ENCODE data around the gene CAPN6.

GRCh38 chrX:111200327-111200726 lies 70.0 kb downstream of the CAPN6 start:
- TF ChIP-seq, protein P1, sequence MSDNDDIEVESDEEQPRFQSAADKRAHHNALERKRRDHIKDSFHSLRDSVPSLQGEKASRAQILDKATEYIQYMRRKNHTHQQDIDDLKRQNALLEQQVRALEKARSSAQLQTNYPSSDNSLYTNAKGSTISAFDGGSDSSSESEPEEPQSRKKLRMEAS (IDR thresholded peaks at IDR 0.05): no peak
- TF ChIP-seq, protein P2, sequence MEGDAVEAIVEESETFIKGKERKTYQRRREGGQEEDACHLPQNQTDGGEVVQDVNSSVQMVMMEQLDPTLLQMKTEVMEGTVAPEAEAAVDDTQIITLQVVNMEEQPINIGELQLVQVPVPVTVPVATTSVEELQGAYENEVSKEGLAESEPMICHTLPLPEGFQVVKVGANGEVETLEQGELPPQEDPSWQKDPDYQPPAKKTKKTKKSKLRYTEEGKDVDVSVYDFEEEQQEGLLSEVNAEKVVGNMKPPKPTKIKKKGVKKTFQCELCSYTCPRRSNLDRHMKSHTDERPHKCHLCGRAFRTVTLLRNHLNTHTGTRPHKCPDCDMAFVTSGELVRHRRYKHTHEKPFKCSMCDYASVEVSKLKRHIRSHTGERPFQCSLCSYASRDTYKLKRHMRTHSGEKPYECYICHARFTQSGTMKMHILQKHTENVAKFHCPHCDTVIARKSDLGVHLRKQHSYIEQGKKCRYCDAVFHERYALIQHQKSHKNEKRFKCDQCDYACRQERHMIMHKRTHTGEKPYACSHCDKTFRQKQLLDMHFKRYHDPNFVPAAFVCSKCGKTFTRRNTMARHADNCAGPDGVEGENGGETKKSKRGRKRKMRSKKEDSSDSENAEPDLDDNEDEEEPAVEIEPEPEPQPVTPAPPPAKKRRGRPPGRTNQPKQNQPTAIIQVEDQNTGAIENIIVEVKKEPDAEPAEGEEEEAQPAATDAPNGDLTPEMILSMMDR (IDR thresholded peaks at IDR 0.05 in 2 of 3, conservative IDR thresholded peaks at IDR 0.05 in 1 of 3; ENCODE audit: borderline replicate concordance in 1 of 3, insufficient read depth in 1 of 3, low read depth in 2 of 3, low read length in 2 of 3): no peak
- TF ChIP-seq CEBPB (IDR thresholded peaks at IDR 0.05; ENCODE audit: low read depth) (no peak), POLR2AphosphoS5 (IDR thresholded peaks at IDR 0.05; ENCODE audit: low read depth, low read length) (no peak), EZH2 (IDR thresholded peaks at IDR 0.05) (no peak), SRF (IDR thresholded peaks at IDR 0.05; ENCODE audit: low read depth) (no peak), YY1 (IDR thresholded peaks at IDR 0.05; ENCODE audit: extremely low read depth, insufficient replicate concordance, low read depth, low read length) (no peak), JUND (IDR thresholded peaks at IDR 0.05) (no peak), POLR2A (IDR thresholded peaks at IDR 0.05; ENCODE audit: borderline replicate concordance, extremely low read depth, insufficient read depth, insufficient read length) (no peak), EZH2phosphoT487 (IDR thresholded peaks at IDR 0.05; ENCODE audit: borderline replicate concordance) (no peak), FOSL1 (IDR thresholded peaks at IDR 0.05; ENCODE audit: low read depth) (no peak)
- TF ChIP-seq, protein P3, sequence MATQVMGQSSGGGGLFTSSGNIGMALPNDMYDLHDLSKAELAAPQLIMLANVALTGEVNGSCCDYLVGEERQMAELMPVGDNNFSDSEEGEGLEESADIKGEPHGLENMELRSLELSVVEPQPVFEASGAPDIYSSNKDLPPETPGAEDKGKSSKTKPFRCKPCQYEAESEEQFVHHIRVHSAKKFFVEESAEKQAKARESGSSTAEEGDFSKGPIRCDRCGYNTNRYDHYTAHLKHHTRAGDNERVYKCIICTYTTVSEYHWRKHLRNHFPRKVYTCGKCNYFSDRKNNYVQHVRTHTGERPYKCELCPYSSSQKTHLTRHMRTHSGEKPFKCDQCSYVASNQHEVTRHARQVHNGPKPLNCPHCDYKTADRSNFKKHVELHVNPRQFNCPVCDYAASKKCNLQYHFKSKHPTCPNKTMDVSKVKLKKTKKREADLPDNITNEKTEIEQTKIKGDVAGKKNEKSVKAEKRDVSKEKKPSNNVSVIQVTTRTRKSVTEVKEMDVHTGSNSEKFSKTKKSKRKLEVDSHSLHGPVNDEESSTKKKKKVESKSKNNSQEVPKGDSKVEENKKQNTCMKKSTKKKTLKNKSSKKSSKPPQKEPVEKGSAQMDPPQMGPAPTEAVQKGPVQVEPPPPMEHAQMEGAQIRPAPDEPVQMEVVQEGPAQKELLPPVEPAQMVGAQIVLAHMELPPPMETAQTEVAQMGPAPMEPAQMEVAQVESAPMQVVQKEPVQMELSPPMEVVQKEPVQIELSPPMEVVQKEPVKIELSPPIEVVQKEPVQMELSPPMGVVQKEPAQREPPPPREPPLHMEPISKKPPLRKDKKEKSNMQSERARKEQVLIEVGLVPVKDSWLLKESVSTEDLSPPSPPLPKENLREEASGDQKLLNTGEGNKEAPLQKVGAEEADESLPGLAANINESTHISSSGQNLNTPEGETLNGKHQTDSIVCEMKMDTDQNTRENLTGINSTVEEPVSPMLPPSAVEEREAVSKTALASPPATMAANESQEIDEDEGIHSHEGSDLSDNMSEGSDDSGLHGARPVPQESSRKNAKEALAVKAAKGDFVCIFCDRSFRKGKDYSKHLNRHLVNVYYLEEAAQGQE (IDR thresholded peaks at IDR 0.05; ENCODE audit: low read depth): no peak
